Esophagus squamous epithelium (tissue), 5 donors: ENCODE measurements around the gene BCL2A1. TPM values are rescaled to one million over a fixed set of nuclear protein-coding genes. Genes with fewer than 3 reads are reported as not detected.
"Not testable (repeated sequence)": the region's sequence is repeated elsewhere in the genome, so short reads cannot be mapped to it uniquely, and the experiment has no call there.

Source experiments
- DNase-seq: peaks from one replicate; lab custom pipeline; 2025; lab: John Stamatoyannopoulos, UW
- H3K27ac ChIP-seq, 4 donors: fragments of 200-600 bp; sonication (generic); one replicate each; pipeline ENCODE4 v1.5.1; 2016 to 2019; ENCODE audit warnings: mild to moderate bottlenecking in 1 of 4
- H3K27me3 ChIP-seq, 4 donors: fragments of 200-600 bp; sonication (generic); 1 replicate in 3 of 4; 2 replicates in 1 of 4; pipeline versions ENCODE4 v1.5.1 to v1.6.0; 2017 to 2021; ENCODE audit warnings: antibody characterized with exemption in 1 of 4
- H3K36me3 ChIP-seq, 3 donors: fragments of 200-600 bp; sonication (generic); one replicate each; pipeline ENCODE4 v1.5.1; 2016 to 2019
- H3K4me1 ChIP-seq, 3 donors: fragments of 200-600 bp; sonication (generic); one replicate each; pipeline ENCODE4 v1.5.1; 2017 to 2019
- H3K4me3 ChIP-seq, 4 donors: fragments of 200-600 bp; sonication (generic); 1 replicate in 3 of 4; 2 replicates in 1 of 4; pipeline ENCODE4 v1.5.1; 2016 to 2019; ENCODE audit warnings: mild to moderate bottlenecking in 2 of 4, moderate library complexity in 1 of 4
- H3K9me3 ChIP-seq, 3 donors: fragments of 200-600 bp; sonication (generic); one replicate each; pipeline ENCODE4 v1.5.1; 2016 to 2019
- POLR2A ChIP-seq, 4 donors: fragments of 450-650 bp; IDR thresholded peaks; one replicate each; pipeline ENCODE4 v1.6.1; 2017; ENCODE audit warnings: antibody characterized with exemption in 4 of 4, mild to moderate bottlenecking in 4 of 4, moderate library complexity in 3 of 4
- WGBS, 2 donors: methylation state at CpG; one replicate each; pipeline ENCODE4 v1.1.5; 2018; 5-methylcytosine and 5-hydroxymethylcytosine counted together
- intact Hi-C: fragments of 100-400 bp; cut with DNase I; formaldehyde crosslinking; loops from one replicate; pipeline ENCODE4 v1.15.0; 2022
- total RNA-seq, 4 donors: library from RNA; depleted of rRNA; stranded (reverse); fragments of >200 nt; gene quantifications; one replicate each; pipeline ENCODE4 v1.1.0, GENCODE V29; 2016
- TF ChIP-seq, protein P1 (sequence below), 6 experiments: fragments of 450-650 bp in 4 of 6; fragments of 200-600 bp in 2 of 6; sonication (generic) in 2 of 6; IDR thresholded peaks; one replicate each; pipeline ENCODE4 v1.5.1; 2016 to 2019; ENCODE audit warnings: antibody characterized with exemption in 6 of 6, mild to moderate bottlenecking in 4 of 6, moderate library complexity in 4 of 6
- donor health status: DM: yes; HTN: yes; CAD: no.

Gene BCL2A1
- total RNA-seq, 4 donors from 2014 or later, result 0.45 to 2.7 (median 1.2) TPM; not detected in 1

DNA sequence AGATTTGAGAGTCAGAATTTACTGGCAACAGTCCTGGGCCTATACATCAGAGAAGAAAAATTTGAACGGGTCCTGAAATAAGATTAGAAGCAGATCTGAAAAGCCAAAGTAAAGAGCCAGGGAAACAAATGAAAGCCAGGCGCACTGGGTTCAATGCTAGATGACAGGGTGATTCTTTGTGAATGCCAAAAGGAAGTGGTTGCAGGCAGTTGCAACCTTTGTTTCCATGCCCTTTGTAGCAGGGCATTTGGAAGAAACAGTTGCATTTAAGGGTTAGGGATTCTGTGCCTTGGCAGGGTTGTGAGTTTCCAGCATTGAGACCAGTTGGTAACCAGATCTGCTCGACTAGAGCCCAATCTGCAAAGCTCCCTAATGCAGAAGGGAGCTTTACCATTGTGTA lies 37.8 kb downstream of the BCL2A1 start:
- Histone ChIP-seq H3K36me3 (no peaks in the 10 kb centered on the region), H3K9me3 (no peaks in the 10 kb centered on the region), H3K27ac (no peak overlapping the region), H3K27me3 (peaks cover 0 to 44% (median 0%) of the 10 kb centered on the region in 4 donors), H3K4me3 (no peak overlapping the region), H3K4me1 (no peaks in the 10 kb centered on the region)
- no peak for DNase-seq
- intact Hi-C loops, result no loop called here
- TF ChIP-seq, protein P1, sequence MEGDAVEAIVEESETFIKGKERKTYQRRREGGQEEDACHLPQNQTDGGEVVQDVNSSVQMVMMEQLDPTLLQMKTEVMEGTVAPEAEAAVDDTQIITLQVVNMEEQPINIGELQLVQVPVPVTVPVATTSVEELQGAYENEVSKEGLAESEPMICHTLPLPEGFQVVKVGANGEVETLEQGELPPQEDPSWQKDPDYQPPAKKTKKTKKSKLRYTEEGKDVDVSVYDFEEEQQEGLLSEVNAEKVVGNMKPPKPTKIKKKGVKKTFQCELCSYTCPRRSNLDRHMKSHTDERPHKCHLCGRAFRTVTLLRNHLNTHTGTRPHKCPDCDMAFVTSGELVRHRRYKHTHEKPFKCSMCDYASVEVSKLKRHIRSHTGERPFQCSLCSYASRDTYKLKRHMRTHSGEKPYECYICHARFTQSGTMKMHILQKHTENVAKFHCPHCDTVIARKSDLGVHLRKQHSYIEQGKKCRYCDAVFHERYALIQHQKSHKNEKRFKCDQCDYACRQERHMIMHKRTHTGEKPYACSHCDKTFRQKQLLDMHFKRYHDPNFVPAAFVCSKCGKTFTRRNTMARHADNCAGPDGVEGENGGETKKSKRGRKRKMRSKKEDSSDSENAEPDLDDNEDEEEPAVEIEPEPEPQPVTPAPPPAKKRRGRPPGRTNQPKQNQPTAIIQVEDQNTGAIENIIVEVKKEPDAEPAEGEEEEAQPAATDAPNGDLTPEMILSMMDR (IDR thresholded peaks at IDR 0.05), result no peak
- TF ChIP-seq POLR2A (IDR thresholded peaks at IDR 0.05), result no peak
- 60 to 79% methylated on average over 3 of the region's 3 CpGs for WGBS, 2 donors

DNA sequence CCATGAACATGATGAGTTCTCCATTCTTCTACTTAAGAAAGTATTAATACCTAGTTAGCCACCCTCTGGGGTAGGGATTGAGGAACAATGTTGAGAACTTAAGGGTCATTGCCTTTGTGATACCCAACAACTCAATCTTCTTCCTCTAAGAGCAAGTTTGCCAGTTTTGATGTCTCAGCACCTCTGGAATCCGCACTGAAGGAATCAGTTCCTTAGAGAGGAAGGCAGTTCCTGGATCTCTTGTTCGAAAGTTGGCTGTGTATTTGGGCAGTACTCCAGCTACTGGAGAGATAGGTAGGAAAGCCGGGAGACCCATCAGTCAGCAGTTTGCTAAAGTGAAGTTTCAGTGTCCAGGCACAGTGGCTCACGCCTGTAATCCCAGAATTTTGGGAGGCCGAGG lies 38.5 kb downstream of the BCL2A1 start:
- Histone ChIP-seq H3K27ac (no peak overlapping the region), H3K36me3 (no peaks in the 10 kb centered on the region), H3K27me3 (peaks cover 0 to 44% (median 0%) of the 10 kb centered on the region in 4 donors), H3K9me3 (no peaks in the 10 kb centered on the region), H3K4me3 (no peak overlapping the region), H3K4me1 (no peaks in the 10 kb centered on the region)
- 67 to 80% methylated on average over 5 of the region's 5 CpGs for WGBS, 2 donors
- no peak for TF ChIP-seq POLR2A (IDR thresholded peaks at IDR 0.05)
- TF ChIP-seq, protein P1 (IDR thresholded peaks at IDR 0.05), result no peak
- intact Hi-C loops, result no loop called here
- no peak for DNase-seq

- H3K27ac ChIP-seq, result no peak overlapping the region
- intact Hi-C loops, result no loop called here
- TF ChIP-seq, protein P1 (IDR thresholded peaks at IDR 0.05), result no peak
- TF ChIP-seq POLR2A (IDR thresholded peaks at IDR 0.05), result no peak
- 63 to 66% methylated on average over 4 to 5 of the region's 5 CpGs for WGBS, 2 donors
- no peak overlapping the region for H3K4me3 ChIP-seq
- no peak for DNase-seq
- no peaks in the 10 kb centered on the region for H3K36me3 ChIP-seq
- H3K9me3 ChIP-seq, result no peaks in the 10 kb centered on the region
- H3K4me1 ChIP-seq, result no peaks in the 10 kb centered on the region
- peaks cover 0 to 31% (median 0%) of the 10 kb centered on the region in 4 donors for H3K27me3 ChIP-seq
Measured at GRCh38 chr15:79930516-79930915, 40.5 kb downstream of the BCL2A1 start.

DNA sequence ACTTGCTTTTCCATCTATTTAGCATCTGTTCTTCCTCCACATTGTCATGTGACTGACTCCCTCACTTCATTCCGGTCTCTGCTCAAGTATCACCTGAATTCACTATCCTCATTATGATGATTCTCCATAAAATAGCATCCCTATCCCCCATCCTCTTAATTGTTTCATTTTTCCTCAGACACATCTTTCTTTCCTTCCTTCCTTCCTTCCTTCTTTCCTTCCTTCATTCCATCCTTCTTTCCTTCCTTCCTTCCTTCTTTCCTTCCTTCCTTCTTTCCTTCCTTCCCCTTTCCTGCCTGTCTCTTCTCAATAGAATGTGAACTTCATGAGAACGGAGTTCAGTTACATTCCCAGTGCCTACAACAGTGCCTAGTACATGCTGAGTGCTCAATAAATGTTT lies 41.6 kb downstream of the BCL2A1 start:
- H3K9me3 ChIP-seq, result no peaks in the 10 kb centered on the region
- intact Hi-C loops, result no loop called here
- DNase-seq, result no peak
- H3K4me1 ChIP-seq, result peaks cover 1 to 2% (median 2%) of the 10 kb centered on the region in 3 donors
- no peaks in the 10 kb centered on the region for H3K36me3 ChIP-seq
- H3K27ac ChIP-seq, result no peak overlapping the region
- peaks cover 0 to 20% (median 0%) of the 10 kb centered on the region in 4 donors for H3K27me3 ChIP-seq
- TF ChIP-seq, protein P1 (IDR thresholded peaks at IDR 0.05), result no peak
- no peak for TF ChIP-seq POLR2A (IDR thresholded peaks at IDR 0.05)
- H3K4me3 ChIP-seq, result no peak overlapping the region
- WGBS, 2 donors, result 81 to 93% methylated on average over 2 of the region's 2 CpGs

GRCh38 chr15:79926116-79926515 lies 44.9 kb downstream of the BCL2A1 start:
- H3K36me3 ChIP-seq, H3K4me3 ChIP-seq, H3K27me3 ChIP-seq, intact Hi-C loops, DNase-seq, H3K27ac ChIP-seq: not testable (repeated sequence)
- WGBS, 2 donors, result 100% methylated on average over 1 of the region's 36 CpGs; no CpG with 5 or more reads in 1 of the 2 donors
- peaks cover 4 to 19% (median 9%) of the 10 kb centered on the region in 3 donors for H3K4me1 ChIP-seq
- peaks cover 0 to 11% (median 8%) of the 10 kb centered on the region in 3 donors for H3K9me3 ChIP-seq
